Bladder microvascular endothelial cell (primary cell): ENCODE data around the gene IPMK. TPM values are rescaled to one million over a fixed set of nuclear protein-coding genes. Genes with fewer than 3 reads are reported as not detected.

Source experiments
- total RNA-seq: library from RNA; depleted of rRNA; stranded (reverse); fragments of >200 nt; gene quantifications from 2 replicates; pipeline ENCODE4 v1.2.3, GENCODE V29; 2014

Gene IPMK
- 5.7 and 6.7 TPM in 2 replicates for total RNA-seq

GRCh38 chr10:58267713-58268453, at the start of gene IPMK:
TSS of gene IPMK (minus strand) at chr10:58267894. CDS start at chr10:58267611, 283 bp downstream.

GRCh38 chr10:58268946-58269781, 1.5 kb upstream of the IPMK start, which contains the start of gene CISD1:
TSS of gene CISD1 (plus strand) at chr10:58269162. CDS start at chr10:58269274, 112 bp downstream.

Other genes with a start within 250 kb of the IPMK start
- 14.2 and 37.8 TPM in 2 replicates for gene CISD1, start 1.3 kb upstream of the IPMK start, total RNA-seq
- 5.5 and 12.3 TPM in 2 replicates for gene UBE2D1, start 67.1 kb upstream of the IPMK start, total RNA-seq
- 29.5 and 55.8 TPM in 2 replicates for gene TFAM, start 117.5 kb upstream of the IPMK start, total RNA-seq
- gene BICC1, start 245.0 kb upstream of the IPMK start, total RNA-seq: 0.13 and 0.16 TPM in 2 replicates